GM23338 (cell line): ENCODE results near the gene PPP4C. TPM values are rescaled to one million over a fixed set of nuclear protein-coding genes. Genes with fewer than 3 reads are reported as not detected.

Experiments
- ATAC-seq: fragments of 200-7000 bp; cut with Tn5 transposase; 3 replicates; pipeline ENCODE4 v1.9.1; 2020
- DNase-seq: peaks from one replicate; pipeline ENCODE4 v3.0.0-alpha.2; 2015; ENCODE audit warnings: low spot score
- H2AFZ ChIP-seq: fragments of 200-600 bp; sonication (generic); 2 replicates; pipeline ENCODE4 v1.8.0; 2016; ENCODE audit warnings: antibody characterized with exemption, mild to moderate bottlenecking, moderate library complexity
- H3F3A ChIP-seq: fragments of 200-600 bp; sonication (generic); replicated peaks from 2 replicates; pipeline ENCODE4 v1.8.0; 2017; ENCODE audit warnings: antibody characterized with exemption, mixed run types, low read depth
- H3K27ac ChIP-seq: fragments of 200-600 bp; sonication (generic); 2 replicates; pipeline ENCODE4 v1.6.1; 2016; ENCODE audit warnings: low read depth
- H3K27me3 ChIP-seq: fragments of 200-600 bp; sonication (generic); 2 replicates; pipeline ENCODE4 v1.8.0; 2016; ENCODE audit warnings: mild to moderate bottlenecking, mixed run types, moderate library complexity; ENCODE audit not compliant: insufficient read depth
- H3K36me3 ChIP-seq: fragments of 200-600 bp; sonication (generic); 2 replicates; pipeline ENCODE4 v1.8.0; 2016; ENCODE audit warnings: mild to moderate bottlenecking; ENCODE audit not compliant: insufficient read depth
- H3K4me1 ChIP-seq: fragments of 200-600 bp; sonication (generic); 2 replicates; pipeline ENCODE4 v1.8.0; 2016; ENCODE audit warnings: mild to moderate bottlenecking, moderate library complexity; ENCODE audit not compliant: insufficient read depth
- H3K4me2 ChIP-seq: fragments of 200-600 bp; sonication (generic); 2 replicates; pipeline ENCODE4 v1.7.1; 2017; ENCODE audit warnings: mixed run types
- H3K4me3 ChIP-seq: fragments of 200-600 bp; sonication (generic); 2 replicates; pipeline ENCODE4 v1.6.1; 2016; ENCODE audit warnings: mixed run types
- H3K79me2 ChIP-seq: fragments of 200-600 bp; sonication (generic); replicated peaks from 2 replicates; pipeline ENCODE4 v1.8.0; 2017; ENCODE audit warnings: mild to moderate bottlenecking; ENCODE audit not compliant: insufficient read depth
- H3K9me2 ChIP-seq: fragments of 200-600 bp; sonication (generic); 2 replicates; pipeline ENCODE4 v1.8.0; 2017; ENCODE audit not compliant: insufficient read depth
- H4K20me1 ChIP-seq: fragments of 200-600 bp; sonication (generic); replicated peaks from 2 replicates; pipeline ENCODE4 v1.8.0; 2017; ENCODE audit warnings: mild to moderate bottlenecking; ENCODE audit not compliant: insufficient read depth
- H3K27ac Mint-ChIP-seq: 2 replicates; pipeline ENCODE4 v1.8.0; 2020; ENCODE audit warnings: inconsistent platforms, mild to moderate bottlenecking, moderate library complexity, mixed read lengths
- H3K27me3 Mint-ChIP-seq: 3 replicates; pipeline ENCODE4 v1.8.0; 2022; ENCODE audit warnings: low read depth, mild to moderate bottlenecking, moderate library complexity, mixed read lengths, inconsistent platforms; ENCODE audit not compliant: insufficient read depth, poor library complexity
- H3K36me3 Mint-ChIP-seq: 3 replicates; pipeline ENCODE4 v1.8.0; 2021; ENCODE audit warnings: low read depth, mild to moderate bottlenecking, inconsistent platforms, moderate library complexity, mixed read lengths
- H3K4me1 Mint-ChIP-seq: 3 replicates; pipeline ENCODE4 v1.8.0; 2020; ENCODE audit warnings: mild to moderate bottlenecking, inconsistent platforms, mixed read lengths
- H3K4me3 Mint-ChIP-seq: 3 replicates; pipeline ENCODE4 v1.8.0; 2021; ENCODE audit warnings: moderate library complexity, mild to moderate bottlenecking, inconsistent platforms, mixed read lengths
- H3K9me3 Mint-ChIP-seq: 3 replicates; pipeline ENCODE4 v1.8.0; 2020; ENCODE audit warnings: moderate library complexity, mild to moderate bottlenecking, inconsistent platforms, mixed read lengths
- CREB1 ChIP-seq: fragments of 250-450 bp; sonication (Bioruptor Pico); IDR thresholded peaks from 2 replicates; pipeline ENCODE4 v1.5.0; 2020; ENCODE audit warnings: low read depth, mild to moderate bottlenecking, moderate library complexity
- EZH2 ChIP-seq: fragments of 200-600 bp; sonication (generic); IDR thresholded peaks from one replicate; pipeline ENCODE4 v1.8.0; 2017; ENCODE audit warnings: antibody characterized with exemption, mild to moderate bottlenecking, low read depth; ENCODE audit not compliant: unreplicated experiment
- JUNB ChIP-seq: IDR thresholded peaks from one replicate; pipeline ENCODE4 v1.6.1; 2016; ENCODE audit warnings: antibody characterized with exemption; ENCODE audit not compliant: unreplicated experiment
- NANOG ChIP-seq: IDR thresholded peaks from 2 replicates; pipeline ENCODE4 v1.6.1; 2016; ENCODE audit warnings: antibody characterized with exemption, borderline replicate concordance
- STAT1 ChIP-seq: IDR thresholded peaks from one replicate; pipeline ENCODE4 v1.6.1; 2016; ENCODE audit warnings: antibody characterized with exemption; ENCODE audit not compliant: unreplicated experiment
- polyA plus RNA-seq: library from polyadenylated mRNA; unstranded; fragments of >200 nt; fragmentation: Nextera tagmentation; extraction: Ambion mirVana; gene quantifications from 2 replicates; pipeline ENCODE4 v1.2.1, GENCODE V29; 2016
- total RNA-seq: library from RNA; depleted of rRNA; stranded (reverse); fragments of >200 nt; shearing (Covaris generic); gene quantifications from 2 replicates; pipeline ENCODE4 v1.2.3, GENCODE V29; 2014
- TF ChIP-seq, protein P1 (sequence below): fragments of 250-450 bp; sonication (Bioruptor Pico); IDR thresholded peaks from 2 replicates; pipeline ENCODE4 v1.5.0; 2020; ENCODE audit warnings: mild to moderate bottlenecking, moderate library complexity
- TF ChIP-seq, protein P2 (sequence below), 2 experiments: fragments of 200-600 bp in 1 of 2; sonication (generic) in 1 of 2; conservative IDR thresholded peaks; 2 replicates each; pipeline versions ENCODE4 v1.5.1 to v1.6.1; 2016 to 2017; ENCODE audit warnings: antibody characterized with exemption in 2 of 2, low read depth in 2 of 2, mild to moderate bottlenecking in 2 of 2, moderate library complexity in 1 of 2
- TF ChIP-seq, protein P3 (sequence below): IDR thresholded peaks from one replicate; pipeline ENCODE4 v1.6.1; 2018; ENCODE audit warnings: antibody characterized with exemption; ENCODE audit not compliant: unreplicated experiment

The PPP4C gene
- total and polyA plus RNA-seq, 2 experiments from 2014 or later: 120 to 170 TPM

DNA sequence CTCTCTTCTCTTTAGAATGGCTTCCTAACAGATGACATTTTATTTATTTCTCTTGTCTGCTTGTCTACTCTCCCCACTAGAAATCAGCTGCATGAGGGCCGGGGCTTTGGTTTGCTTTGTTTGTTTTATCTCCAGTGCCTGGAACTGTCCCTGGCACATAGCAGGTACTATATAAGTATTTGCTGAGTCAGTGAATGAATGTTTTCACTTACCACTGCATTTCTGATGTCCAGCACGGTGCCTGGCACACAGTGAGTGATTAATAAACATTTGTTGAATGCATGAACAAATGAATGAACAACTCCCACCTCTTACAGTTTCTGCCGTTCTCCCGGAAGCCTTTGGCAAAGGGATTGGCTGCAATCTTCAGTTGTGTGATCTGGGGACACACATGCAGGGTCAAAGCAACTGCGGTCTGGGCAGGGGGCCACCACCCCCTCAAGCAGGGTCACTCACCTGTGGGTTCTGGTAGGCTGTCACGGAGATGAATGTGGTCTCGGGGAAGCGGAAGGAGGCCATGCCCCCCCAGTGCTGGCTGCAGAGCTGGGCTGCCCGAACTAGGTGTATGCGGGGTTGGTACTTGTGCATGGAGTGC lies 12.5 kb downstream of the PPP4C start (continued):
- TF ChIP-seq, protein P1, sequence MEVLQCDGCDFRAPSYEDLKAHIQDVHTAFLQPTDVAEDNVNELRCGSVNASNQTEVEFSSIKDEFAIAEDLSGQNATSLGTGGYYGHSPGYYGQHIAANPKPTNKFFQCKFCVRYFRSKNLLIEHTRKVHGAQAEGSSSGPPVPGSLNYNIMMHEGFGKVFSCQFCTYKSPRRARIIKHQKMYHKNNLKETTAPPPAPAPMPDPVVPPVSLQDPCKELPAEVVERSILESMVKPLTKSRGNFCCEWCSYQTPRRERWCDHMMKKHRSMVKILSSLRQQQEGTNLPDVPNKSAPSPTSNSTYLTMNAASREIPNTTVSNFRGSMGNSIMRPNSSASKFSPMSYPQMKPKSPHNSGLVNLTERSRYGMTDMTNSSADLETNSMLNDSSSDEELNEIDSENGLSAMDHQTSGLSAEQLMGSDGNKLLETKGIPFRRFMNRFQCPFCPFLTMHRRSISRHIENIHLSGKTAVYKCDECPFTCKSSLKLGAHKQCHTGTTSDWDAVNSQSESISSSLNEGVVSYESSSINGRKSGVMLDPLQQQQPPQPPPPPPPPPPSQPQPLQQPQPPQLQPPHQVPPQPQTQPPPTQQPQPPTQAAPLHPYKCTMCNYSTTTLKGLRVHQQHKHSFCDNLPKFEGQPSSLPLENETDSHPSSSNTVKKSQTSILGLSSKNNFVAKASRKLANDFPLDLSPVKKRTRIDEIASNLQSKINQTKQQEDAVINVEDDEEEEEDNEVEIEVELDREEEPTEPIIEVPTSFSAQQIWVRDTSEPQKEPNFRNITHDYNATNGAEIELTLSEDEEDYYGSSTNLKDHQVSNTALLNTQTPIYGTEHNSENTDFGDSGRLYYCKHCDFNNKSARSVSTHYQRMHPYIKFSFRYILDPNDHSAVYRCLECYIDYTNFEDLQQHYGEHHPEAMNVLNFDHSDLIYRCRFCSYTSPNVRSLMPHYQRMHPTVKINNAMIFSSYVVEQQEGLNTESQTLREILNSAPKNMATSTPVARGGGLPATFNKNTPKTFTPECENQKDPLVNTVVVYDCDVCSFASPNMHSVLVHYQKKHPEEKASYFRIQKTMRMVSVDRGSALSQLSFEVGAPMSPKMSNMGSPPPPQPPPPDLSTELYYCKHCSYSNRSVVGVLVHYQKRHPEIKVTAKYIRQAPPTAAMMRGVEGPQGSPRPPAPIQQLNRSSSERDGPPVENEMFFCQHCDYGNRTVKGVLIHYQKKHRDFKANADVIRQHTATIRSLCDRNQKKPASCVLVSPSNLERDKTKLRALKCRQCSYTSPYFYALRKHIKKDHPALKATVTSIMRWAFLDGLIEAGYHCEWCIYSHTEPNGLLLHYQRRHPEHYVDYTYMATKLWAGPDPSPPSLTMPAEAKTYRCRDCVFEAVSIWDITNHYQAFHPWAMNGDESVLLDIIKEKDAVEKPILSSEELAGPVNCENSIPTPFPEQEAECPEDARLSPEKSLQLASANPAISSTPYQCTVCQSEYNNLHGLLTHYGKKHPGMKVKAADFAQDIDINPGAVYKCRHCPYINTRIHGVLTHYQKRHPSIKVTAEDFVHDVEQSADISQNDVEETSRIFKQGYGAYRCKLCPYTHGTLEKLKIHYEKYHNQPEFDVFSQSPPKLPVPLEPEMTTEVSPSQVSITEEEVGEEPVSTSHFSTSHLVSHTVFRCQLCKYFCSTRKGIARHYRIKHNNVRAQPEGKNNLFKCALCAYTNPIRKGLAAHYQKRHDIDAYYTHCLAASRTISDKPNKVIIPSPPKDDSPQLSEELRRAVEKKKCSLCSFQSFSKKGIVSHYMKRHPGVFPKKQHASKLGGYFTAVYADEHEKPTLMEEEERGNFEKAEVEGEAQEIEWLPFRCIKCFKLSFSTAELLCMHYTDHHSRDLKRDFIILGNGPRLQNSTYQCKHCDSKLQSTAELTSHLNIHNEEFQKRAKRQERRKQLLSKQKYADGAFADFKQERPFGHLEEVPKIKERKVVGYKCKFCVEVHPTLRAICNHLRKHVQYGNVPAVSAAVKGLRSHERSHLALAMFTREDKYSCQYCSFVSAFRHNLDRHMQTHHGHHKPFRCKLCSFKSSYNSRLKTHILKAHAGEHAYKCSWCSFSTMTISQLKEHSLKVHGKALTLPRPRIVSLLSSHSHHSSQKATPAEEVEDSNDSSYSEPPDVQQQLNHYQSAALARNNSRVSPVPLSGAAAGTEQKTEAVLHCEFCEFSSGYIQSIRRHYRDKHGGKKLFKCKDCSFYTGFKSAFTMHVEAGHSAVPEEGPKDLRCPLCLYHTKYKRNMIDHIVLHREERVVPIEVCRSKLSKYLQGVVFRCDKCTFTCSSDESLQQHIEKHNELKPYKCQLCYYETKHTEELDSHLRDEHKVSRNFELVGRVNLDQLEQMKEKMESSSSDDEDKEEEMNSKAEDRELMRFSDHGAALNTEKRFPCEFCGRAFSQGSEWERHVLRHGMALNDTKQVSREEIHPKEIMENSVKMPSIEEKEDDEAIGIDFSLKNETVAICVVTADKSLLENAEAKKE (CRISPR knock-in tag): no peak
- TF ChIP-seq, protein P2, sequence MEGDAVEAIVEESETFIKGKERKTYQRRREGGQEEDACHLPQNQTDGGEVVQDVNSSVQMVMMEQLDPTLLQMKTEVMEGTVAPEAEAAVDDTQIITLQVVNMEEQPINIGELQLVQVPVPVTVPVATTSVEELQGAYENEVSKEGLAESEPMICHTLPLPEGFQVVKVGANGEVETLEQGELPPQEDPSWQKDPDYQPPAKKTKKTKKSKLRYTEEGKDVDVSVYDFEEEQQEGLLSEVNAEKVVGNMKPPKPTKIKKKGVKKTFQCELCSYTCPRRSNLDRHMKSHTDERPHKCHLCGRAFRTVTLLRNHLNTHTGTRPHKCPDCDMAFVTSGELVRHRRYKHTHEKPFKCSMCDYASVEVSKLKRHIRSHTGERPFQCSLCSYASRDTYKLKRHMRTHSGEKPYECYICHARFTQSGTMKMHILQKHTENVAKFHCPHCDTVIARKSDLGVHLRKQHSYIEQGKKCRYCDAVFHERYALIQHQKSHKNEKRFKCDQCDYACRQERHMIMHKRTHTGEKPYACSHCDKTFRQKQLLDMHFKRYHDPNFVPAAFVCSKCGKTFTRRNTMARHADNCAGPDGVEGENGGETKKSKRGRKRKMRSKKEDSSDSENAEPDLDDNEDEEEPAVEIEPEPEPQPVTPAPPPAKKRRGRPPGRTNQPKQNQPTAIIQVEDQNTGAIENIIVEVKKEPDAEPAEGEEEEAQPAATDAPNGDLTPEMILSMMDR (conservative IDR thresholded peaks at IDR 0.05; ENCODE audit: low read depth in 2 of 2): no peak
- TF ChIP-seq CREB1 (CRISPR knock-in tag) (no peak), EZH2 (no peak)

DNA sequence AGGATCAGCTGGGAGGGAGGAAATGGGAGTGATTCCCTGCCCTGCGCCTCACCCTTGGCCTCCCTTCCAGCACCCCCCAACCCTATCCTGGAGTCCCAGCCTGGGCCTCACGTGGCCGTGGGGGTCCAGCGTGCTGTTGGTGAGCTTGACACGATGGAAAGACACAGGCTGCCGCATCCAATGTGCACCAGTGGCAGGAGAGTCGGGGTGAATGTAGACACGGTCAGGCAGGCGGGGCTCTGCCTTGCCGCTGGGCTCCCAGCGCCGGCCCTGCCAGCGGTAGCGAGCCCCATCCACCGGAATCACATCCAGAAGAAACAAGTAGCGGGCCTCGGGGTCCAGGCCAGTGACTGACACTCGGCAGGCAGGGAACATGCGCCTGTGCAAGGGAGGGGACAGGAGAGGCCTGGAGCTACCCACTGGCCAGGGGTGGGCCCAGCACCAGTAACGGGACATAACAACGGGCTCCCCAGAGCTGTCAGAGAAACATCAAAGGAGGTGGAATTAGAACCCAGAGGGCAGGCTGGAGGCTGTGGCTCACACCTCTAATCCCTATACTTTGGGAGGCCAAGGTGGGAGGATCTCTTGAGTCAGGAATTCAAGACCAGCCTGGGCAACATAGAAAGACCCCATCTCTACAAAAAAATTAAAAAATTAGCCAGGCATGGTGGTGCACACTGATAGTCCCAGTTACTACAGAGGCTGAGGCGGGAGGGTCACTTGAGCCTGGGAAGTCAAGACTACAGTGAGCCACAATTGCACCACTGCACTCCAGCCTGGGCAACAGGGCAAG lies 13.2 kb downstream of the PPP4C start:
- Histone ChIP-seq H3K4me1 (peaks cover 6% of the 10 kb centered on the region), H3K4me2 (no peak overlapping the region), H3K9me2 (no peaks in the 10 kb centered on the region), H3K36me3 (no peaks in the 10 kb centered on the region; the same call in 1 of the 2 replicates), H3K27me3 (0 out of 2 replicates have a peak, but pooled peaks cover 3% of the 10 kb centered on the region), H4K20me1 (no peaks in the 10 kb centered on the region; the same call in 1 of the 2 replicates), H3K4me3 (no peak overlapping the region), H3K79me2 (0 out of 2 replicates have a peak, but pooled peaks cover 2% of the 10 kb centered on the region), H3F3A (peaks cover 13% of the 10 kb centered on the region), H2AFZ (no peak overlapping the region), H3K27ac (no peak overlapping the region)
- Mint-ChIP-seq H3K36me3 (peaks cover 25% of the 10 kb centered on the region), H3K27me3 (peaks cover 16% of the 10 kb centered on the region), H3K27ac (0 out of 2 replicates have a peak overlapping the region, but pooled peaks have one; percentile 36), H3K4me1 (peaks cover 11% of the 10 kb centered on the region), H3K4me3 (no peak overlapping the region; the same call in 2 of the 3 replicates), H3K9me3 (no peaks in the 10 kb centered on the region; the same call in 2 of the 3 replicates)
- DNase-seq (no peak), ATAC-seq (no peak)
- TF ChIP-seq EZH2 (no peak), STAT1 (no peak), JUNB (no peak), NANOG (no peak)
- TF ChIP-seq, protein P3, sequence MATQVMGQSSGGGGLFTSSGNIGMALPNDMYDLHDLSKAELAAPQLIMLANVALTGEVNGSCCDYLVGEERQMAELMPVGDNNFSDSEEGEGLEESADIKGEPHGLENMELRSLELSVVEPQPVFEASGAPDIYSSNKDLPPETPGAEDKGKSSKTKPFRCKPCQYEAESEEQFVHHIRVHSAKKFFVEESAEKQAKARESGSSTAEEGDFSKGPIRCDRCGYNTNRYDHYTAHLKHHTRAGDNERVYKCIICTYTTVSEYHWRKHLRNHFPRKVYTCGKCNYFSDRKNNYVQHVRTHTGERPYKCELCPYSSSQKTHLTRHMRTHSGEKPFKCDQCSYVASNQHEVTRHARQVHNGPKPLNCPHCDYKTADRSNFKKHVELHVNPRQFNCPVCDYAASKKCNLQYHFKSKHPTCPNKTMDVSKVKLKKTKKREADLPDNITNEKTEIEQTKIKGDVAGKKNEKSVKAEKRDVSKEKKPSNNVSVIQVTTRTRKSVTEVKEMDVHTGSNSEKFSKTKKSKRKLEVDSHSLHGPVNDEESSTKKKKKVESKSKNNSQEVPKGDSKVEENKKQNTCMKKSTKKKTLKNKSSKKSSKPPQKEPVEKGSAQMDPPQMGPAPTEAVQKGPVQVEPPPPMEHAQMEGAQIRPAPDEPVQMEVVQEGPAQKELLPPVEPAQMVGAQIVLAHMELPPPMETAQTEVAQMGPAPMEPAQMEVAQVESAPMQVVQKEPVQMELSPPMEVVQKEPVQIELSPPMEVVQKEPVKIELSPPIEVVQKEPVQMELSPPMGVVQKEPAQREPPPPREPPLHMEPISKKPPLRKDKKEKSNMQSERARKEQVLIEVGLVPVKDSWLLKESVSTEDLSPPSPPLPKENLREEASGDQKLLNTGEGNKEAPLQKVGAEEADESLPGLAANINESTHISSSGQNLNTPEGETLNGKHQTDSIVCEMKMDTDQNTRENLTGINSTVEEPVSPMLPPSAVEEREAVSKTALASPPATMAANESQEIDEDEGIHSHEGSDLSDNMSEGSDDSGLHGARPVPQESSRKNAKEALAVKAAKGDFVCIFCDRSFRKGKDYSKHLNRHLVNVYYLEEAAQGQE: no peak
- TF ChIP-seq, protein P2 (conservative IDR thresholded peaks at IDR 0.05; ENCODE audit: low read depth in 2 of 2): no peak
